Renal cortex interstitium (tissue), 11 donors: ENCODE data around the gene SOX13. TPM values are rescaled to one million over a fixed set of nuclear protein-coding genes. Genes with fewer than 3 reads are reported as not detected.
A peak's percentile ranks its signal among the peaks of the same experiment; 100 is the strongest.

Experiments used
- DNase-seq, 11 donors: peaks; one replicate each; pipeline ENCODE4 v3.0.0-alpha.2; 2013; ENCODE audit warnings: low read depth in 9 of 11, low spot score in 4 of 11; ENCODE audit errors: extremely low read depth in 1 of 11
- polyA plus RNA-seq, 3 donors: library from polyadenylated mRNA; unstranded; fragments of 120-200 nt; gene quantifications; one replicate each; pipeline ENCODE4 v1.2.1, GENCODE V29; 2013; ENCODE audit not compliant: insufficient read length in 3 of 3

The SOX13 gene
- polyA plus RNA-seq, 3 donors, result 40.8 to 57.4 (median 53.9) TPM

- no peak for DNase-seq
Measured at GRCh38 chr1:204157962-204158361, 85.0 kb downstream of the SOX13 start.

- no peak for DNase-seq
Measured at GRCh38 chr1:204161609-204162493, 88.9 kb downstream of the SOX13 start.

- DNase-seq, result peak in 10 of 11 donors; percentile 49 to 77 (median 62)
Measured at GRCh38 chr1:204162494-204163074, 89.7 kb downstream of the SOX13 start.

- DNase-seq, result no peak
Measured at GRCh38 chr1:204166219-204166618, 93.3 kb downstream of the SOX13 start, which contains the start of gene REN. Gene REN, minus strand, starts transcription at chr1:204166337. Its CDS starts 44 bp downstream, at chr1:204166293.

- DNase-seq, result no peak
Measured at GRCh38 chr1:204167730-204168129, 94.8 kb downstream of the SOX13 start.

- no peak for DNase-seq
Measured at GRCh38 chr1:204169858-204170257, 96.9 kb downstream of the SOX13 start.

GRCh38 chr1:204170494-204171155, 97.7 kb downstream of the SOX13 start:
- no peak for DNase-seq

- no peak for DNase-seq
Measured at GRCh38 chr1:204171751-204172178, 98.8 kb downstream of the SOX13 start.

GRCh38 chr1:204172404-204173029, 99.6 kb downstream of the SOX13 start:
- no peak for DNase-seq

GRCh38 chr1:204174958-204175357, 102.0 kb downstream of the SOX13 start:
- no peak for DNase-seq

- DNase-seq, result no peak
Measured at GRCh38 chr1:204176049-204176448, 103.1 kb downstream of the SOX13 start.

- DNase-seq, result no peak
Measured at GRCh38 chr1:204177133-204177532, 104.2 kb downstream of the SOX13 start.

Other genes starting within 250 kb of the SOX13 start
- gene SNRPE, start 211.5 kb upstream of the SOX13 start, polyA plus RNA-seq, result 100 to 1,000 TPM; 222 to 315 (median 284) TPM
- 10 to 100 TPM; 22.8 to 28.2 (median 23.5) TPM for gene ETNK2, start 78.9 kb downstream of the SOX13 start, polyA plus RNA-seq
- gene REN, start 93.2 kb downstream of the SOX13 start, polyA plus RNA-seq, result 10 to 100 TPM; 71.1 to 81.4 (median 80.3) TPM
- 1 to 10 TPM in 1 of 3 donors, under 1 TPM in 2; 0.40 to 1.9 (median 0.92) TPM for gene KISS1, start 123.4 kb downstream of the SOX13 start, polyA plus RNA-seq
- gene GOLT1A, start 140.9 kb downstream of the SOX13 start, polyA plus RNA-seq, result 1 to 10 TPM; 2.3 to 4.1 (median 2.5) TPM